H1 (cell line): ENCODE results near the gene BSDC1. TPM values are rescaled to one million over a fixed set of nuclear protein-coding genes. Genes with fewer than 3 reads are reported as not detected.

ENCODE experiments used
- CHD7 ChIP-seq: fragments of 300-600 bp; sonication (generic); IDR thresholded peaks from 2 replicates; pipeline ENCODE4 v1.7.1; 2012; ENCODE audit warnings: low read length, moderate library complexity, mild to moderate bottlenecking, inconsistent platforms; ENCODE audit not compliant: insufficient replicate concordance
- polyA plus RNA-seq, 7 experiments: library from polyadenylated mRNA; depleted of rRNA in 3 of 7; stranded (reverse) in 5 of 7; unstranded in 2 of 7; fragments of >200 nt in 5 of 7; fragments of 200-250 nt in 2 of 7; gene quantifications; 1 replicate in 5 of 7; 2 replicates in 1 of 7; 4 replicates in 1 of 7; pipeline versions ENCODE4 v1.2.1 to v1.2.3, GENCODE V29; 2011 to 2013; ENCODE audit warnings: missing spikeins in 2 of 7, mixed read lengths in 2 of 7
- total RNA-seq: library from RNA; stranded (reverse); fragmentation: NEBNext Ultra II Directional; extraction: Animal tissue kit (Norgen Biotek cat#: 25700); gene quantifications from 2 replicates; pipeline ENCODE4 v1.2.1, GENCODE V29; 2021

Gene BSDC1
- total and polyA plus RNA-seq, 2 of the 8 experiments (the other 6 are each of a cell fraction or from before 2014, with no cell fraction given): 24.8 to 40.7 TPM

- TF ChIP-seq CHD7: no peak
- TF ChIP-seq, all 59 proteins: peak for 0
Measured at GRCh38 chr1:32431736-32432400, 37.6 kb upstream of the BSDC1 start (continued).
